Measurements from ENCODE around the gene MGA.
A peak's percentile ranks its signal among the peaks of the same experiment; 100 is the strongest.
"Not testable (repeated sequence)": the region's sequence is repeated elsewhere in the genome, so short reads cannot be mapped to it uniquely, and the experiment has no call there.

Gene MGA

DNA sequence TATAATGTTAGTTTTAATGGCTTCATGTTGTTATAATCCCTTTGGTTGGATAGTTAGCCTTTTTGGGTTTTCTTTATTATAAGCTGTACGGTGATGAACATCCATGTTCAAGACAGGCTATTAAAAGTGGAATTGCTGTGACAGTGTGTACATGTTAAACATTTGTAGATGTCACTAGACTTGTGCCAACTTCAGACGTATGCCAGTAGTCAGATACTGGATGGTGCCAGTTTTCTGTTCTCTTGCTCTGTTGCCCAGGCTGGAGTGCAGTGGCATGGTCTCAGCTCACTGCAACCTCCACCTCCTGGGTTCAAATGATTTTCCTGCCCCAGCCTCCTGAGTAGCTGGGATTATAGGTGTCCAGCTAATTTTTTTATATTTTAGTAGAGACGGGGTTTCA lies 54.1 kb downstream of the MGA start:
- no peak for DNase-seq (ENCODE audit: low read depth, low spot score)

DNA sequence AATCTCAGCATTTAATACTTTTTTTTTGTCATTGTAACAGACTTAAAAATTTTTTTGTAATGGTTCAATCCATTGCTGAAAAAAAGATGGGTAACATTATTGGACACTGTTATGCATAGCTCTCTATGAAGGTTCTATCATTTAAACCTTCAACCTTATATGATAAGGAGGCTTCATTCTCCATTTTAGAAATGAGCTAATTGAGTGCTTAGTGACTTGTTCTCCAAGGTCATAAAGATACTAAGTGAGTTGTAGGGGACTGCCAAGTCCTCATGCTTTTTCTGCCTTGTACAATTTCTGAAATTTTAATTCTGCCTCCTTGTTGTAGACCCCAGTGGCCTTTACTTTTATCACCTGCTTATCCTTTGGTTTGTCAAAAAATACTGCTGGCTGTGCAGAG lies 56.7 kb downstream of the MGA start:
- DNase-seq (ENCODE audit: low read depth, low spot score): no peak

DNA sequence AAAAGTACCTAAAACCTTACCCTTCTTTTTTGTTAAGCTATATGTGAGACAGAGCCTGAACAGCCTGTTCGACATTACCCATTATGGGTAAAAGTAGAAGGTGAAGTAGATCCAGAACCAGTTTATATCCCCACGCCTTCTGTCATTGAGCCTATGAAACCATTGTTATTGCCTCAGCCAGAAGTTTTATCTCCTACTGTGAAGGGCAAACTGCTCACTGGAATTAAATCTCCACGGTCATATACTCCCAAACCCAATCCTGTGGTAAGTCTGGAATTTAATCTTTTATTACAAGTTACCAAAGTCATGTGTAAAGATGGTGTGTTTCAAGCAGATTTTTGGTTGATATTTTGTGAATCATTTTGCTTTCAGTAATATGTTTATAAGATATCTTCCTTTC lies 66.9 kb downstream of the MGA start:
- no peak for DNase-seq (ENCODE audit: low read depth, low spot score)

DNA sequence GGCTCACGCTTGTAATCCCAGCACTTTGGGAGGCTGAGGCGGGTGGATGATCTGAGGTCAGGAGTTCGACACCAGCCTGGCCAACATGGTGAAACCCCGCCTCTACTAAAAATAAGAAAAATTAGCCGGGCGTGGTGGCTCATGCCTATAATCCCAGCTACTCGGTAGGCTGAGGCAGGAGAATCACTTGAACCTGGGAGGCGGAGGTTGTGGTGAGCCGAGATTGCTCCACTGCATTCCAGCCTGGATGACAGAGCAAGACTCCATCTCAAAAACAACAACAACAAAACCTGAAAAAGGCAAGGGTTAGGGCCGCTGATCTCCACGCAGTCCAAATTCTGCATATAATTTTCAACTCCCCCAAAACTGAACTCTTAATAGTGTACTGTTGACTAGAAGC lies 67.9 kb downstream of the MGA start:
- not testable (repeated sequence) for DNase-seq (ENCODE audit: low read depth, low spot score)

DNA sequence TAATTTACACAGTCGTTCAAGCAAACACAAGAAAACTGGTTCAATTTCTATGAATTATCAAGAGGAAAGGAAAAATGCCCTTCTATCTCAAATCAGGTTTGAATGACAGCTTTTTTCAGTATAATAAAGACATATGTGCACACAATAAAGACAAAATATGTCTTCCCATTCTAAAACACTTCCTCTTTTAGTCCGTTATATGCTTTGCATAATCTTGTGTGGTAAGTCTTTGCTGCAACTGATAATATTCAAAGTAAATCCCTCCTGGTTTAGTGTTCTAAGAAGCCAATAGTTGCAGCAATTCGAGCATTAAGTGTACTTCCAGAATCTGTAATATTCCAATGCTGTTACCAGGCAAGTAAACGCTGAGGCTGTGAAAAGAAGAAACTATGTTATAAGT lies 70.3 kb downstream of the MGA start:
- no peak for DNase-seq (ENCODE audit: low read depth, low spot score)

DNA sequence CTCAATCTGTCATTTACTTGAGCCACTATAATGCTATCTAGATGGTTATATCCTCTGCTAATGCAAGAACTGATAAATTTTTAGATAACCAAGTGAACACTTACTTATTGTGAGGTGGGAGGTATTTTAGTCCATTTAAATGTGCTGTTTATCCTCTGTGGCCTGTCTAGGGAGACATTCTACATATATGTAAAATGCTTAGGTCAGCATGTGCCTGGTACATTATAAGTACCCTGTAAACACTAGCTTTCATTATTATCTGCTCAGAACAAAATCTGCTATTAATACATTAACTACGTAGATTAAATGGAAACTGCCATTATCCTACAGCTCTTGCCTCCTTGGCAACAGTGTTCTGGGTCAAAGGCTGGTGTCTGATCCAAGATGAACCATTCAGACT lies 72.3 kb downstream of the MGA start:
- DNase-seq (ENCODE audit: low read depth, low spot score): no peak

DNA sequence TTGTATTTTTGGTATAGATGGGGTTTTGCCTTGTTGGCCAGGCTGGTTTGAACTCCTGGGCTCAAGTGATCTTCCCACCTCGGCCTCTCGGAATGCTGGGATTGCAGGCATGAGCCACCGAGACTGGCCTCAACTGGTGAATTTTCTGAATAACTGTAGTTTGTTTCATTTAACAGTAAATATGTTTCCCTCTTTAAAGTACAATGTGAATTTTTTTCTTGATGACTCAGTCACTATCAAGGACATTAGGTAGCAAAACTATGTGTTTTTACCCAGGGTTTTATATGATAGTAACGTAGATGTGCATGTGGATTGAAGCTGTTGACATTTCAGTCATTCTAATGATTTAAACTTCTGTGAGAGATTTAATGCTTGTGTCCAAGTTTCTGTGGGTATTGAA lies 73.9 kb downstream of the MGA start:
- no peak for DNase-seq (ENCODE audit: low read depth, low spot score)

DNA sequence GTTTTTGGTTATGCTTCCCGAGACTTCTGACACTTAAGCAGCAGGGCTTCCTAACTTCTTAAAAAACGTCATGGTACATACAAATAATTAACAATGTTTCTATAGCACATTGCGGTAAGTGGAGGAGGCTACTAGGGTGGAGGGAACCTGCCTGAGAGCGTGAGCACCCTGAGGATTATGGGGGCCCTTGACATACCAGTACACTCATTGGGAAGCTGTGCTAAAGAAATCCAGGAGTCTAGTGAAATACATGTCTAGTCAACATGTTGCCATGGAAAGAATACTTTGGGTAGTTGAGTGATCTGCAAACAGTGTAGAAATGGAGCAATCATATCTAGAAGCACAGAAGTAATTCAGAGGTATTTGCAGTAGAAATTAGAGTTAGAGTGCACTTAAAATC lies 74.8 kb downstream of the MGA start:
- no peak for DNase-seq (ENCODE audit: low read depth, low spot score)

DNA sequence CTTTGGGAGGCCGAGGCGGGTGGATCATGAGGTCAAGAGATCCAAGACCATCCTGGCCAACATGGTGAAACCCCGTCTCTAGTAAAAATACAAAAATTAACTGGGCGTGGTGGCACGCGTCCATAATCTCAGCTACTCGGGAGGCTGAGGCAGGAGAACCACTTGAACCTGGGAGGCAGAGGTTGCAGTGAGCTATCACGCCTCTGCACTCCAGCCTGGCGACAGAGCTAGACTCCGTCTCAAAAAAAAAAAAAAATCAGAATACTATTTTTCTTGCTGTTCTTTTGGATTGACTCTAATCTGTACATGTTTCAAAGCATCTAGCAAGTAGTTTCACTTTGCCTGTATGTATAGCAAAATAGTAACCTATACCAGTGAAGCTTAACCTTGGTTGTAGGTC lies 75.3 kb downstream of the MGA start:
- not testable (repeated sequence) for DNase-seq (ENCODE audit: low read depth, low spot score)

DNA sequence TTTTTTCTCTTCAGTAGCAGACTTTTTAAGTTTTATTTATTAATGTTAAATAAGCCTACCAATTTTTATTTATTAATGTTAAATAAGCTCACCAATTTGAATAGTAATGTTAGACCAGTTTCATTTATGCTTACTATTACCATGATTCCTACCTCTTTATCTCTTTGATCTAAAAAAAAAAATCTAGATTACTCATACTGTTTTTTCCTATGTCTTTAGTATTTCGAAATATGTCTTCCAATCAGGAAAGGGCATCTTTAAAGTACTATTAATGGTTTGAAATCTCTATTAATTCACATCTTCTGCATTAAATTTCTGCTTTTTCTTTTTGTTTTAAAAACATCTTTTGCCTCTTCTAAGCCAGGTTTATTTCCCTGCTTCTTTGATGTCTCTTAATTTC lies 86.6 kb downstream of the MGA start:
- DNase-seq (ENCODE audit: low read depth, low spot score): no peak

DNA sequence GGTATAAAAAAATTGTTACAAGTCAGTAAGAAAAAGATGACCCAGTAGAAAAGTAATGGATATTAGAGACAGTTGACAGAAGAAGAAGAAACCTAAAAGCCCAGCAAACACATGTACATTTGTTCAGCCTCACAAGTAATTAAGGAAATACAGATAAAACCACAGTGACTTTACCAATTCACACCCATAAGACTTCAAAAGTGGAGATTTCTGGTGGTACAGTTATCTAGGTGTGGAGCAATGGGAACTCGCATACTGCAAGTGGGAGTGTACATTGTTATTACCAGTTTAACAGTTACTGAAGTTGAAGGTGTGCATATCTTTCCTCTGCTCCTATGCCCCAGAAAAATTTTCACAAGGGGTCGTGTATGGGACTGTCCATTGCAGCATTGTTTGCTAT lies 96.0 kb downstream of the MGA start:
- no peak for DNase-seq (ENCODE audit: low read depth, low spot score)

DNA sequence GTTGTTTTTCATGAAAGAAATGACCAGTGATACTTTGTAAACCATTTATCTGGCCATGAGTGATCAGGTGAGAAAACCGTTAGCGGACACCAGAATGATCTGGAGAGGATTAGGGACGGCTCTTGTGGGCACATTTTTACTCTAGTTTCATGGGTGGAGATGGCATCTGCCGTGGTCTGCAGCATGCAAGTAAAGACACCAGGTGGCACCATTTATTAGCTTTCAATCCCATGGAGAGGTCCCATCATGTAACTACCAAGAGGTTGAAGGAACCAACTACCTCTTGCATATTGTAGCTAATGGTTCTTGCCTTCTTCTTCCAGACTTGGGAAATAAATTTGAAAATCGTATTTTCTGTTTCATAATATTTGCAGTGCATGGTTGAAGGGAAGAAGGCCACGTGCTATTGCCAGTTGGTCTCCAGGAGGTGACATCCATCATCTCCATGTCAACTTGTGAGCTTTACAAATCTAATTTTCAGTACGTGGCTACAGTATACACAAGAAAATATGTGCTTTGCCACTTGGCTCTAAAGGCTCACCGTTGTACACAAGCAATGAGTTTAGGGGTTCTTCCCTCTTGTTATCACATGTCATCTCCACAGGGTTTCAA lies 112.6 kb downstream of the MGA start:
- DNase-seq (ENCODE audit: low read depth, low spot score): no peak

DNA sequence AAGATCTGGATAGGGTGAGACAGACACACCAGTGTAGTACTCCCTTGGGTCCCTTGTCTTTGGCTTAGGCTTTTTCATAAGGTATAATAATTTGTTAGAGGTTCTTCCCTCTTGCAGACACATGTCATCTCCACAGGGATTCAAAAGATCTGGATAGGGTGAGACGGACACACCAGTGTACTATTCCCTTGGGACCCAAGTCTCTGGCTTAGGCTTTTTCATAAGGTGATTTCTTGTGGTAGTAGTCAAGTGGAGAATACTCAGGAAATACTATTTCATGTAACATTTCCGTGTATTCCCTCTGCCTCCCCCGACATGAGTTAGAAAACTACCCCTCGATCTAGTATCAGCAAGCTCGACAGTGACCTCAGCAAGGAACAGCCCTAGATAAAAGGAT lies 113.1 kb downstream of the MGA start:
- DNase-seq (ENCODE audit: low read depth, low spot score): no peak

DNA sequence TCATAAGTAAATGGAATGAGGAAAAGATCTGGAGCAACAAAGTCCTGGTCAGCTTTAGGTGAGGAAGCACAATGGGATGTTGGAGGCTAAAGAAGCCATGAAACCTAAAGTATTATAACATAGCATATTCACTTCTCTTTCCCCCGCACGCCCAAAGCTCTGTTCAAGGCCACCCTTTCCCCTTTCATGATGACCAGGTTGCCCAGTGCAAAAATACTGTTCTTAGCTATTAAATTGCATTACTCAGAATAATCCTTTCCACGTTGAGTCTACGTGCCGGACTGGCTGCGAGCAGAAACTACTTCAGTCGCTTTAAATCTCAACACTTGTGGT lies 113.5 kb downstream of the MGA start:
- DNase-seq (ENCODE audit: low read depth, low spot score): no peak

DNA sequence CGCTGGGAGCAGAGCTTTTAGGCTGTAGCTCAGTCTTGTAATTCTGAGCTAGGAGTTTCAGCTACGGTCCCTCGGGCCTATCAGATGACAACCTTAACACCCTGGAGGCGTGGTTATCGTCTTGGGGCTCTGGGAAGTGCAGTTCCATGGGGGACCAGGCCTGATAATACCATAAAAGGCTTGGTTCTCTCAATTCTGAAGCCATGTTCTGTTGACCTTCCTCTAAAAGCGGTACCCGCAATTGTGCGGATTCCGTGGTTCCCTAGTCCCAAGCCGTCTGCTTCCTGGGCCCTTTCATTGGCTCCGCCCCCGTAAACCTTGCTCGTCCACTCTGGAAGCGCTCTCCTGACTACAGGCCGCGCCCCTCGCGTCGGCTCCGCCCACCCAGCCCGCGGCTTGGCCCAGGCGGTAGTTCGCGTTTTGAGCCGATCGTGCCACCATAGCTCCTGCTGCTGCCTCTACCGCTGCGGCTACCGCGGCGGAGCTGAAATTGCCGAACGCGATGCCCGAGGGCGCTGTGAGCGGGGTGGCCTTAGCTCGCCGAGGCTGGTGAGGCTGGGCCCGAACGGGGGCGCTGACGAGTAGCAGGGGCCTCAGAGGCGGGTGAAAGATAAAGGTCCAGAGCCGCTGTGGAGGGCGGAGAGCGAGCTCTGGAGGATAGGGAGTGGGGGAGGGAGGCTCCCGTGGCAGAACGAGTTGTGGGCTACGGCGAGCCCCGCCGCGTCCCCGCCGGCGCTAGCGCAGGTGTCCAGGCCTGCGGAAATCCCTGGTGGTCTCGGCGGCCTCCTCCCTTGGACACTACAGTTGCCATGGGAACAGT lies 114.1 kb downstream of the MGA start, which contains the start of gene MAPKBP1:
Gene MAPKBP1 (plus strand): TSS at position 423 of the 820 bp plus-strand sequence. CDS start 792 bp downstream, outside the sequence.
- DNase-seq (ENCODE audit: low read depth, low spot score): peak; percentile 92

DNA sequence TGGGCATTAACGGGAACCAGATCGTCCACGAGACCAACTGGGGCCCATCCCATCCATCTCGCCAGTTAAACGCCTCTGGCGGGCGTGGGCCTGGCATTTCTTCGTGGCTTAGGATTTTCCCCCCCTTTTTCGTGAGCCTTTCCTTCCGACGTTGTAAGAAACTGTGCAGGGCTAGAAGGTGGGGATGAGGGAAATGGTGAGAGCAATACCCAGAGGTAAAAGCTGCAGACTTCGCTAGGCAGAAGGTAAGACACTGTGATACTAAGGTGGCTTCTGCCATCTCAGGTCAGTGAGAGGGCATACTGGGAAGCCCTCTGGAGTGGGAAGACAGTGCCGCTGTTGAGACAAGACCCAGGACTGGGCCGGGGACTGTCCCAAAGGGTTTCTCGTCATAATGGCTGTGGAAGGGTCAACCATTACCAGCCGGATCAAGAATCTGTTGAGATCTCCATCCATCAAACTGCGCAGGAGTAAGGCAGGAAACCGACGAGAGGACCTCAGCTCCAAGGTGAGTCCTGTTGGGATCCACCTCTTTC lies 114.7 kb downstream of the MGA start:
- no peak for DNase-seq (ENCODE audit: low read depth, low spot score)

DNA sequence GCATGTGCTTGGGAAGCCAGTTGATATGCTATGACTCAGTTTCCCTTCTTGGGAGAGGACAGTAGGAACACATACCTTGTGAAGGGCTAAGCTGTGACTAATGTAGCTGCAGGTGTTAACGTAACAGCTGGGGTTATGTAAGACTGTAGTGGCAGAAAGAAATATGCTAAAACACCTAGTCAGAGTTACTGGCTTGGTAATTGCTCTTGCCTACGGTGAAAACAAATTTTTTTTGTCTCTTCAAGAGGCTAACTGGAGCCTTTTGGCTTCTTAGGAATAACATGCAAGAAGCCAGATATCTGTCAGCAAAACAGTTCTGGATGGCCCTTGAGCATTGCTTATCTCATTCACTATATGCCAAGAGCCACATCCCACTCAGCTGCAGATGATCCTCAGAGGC lies 115.4 kb downstream of the MGA start:
- no peak for DNase-seq (ENCODE audit: low read depth, low spot score)

DNA sequence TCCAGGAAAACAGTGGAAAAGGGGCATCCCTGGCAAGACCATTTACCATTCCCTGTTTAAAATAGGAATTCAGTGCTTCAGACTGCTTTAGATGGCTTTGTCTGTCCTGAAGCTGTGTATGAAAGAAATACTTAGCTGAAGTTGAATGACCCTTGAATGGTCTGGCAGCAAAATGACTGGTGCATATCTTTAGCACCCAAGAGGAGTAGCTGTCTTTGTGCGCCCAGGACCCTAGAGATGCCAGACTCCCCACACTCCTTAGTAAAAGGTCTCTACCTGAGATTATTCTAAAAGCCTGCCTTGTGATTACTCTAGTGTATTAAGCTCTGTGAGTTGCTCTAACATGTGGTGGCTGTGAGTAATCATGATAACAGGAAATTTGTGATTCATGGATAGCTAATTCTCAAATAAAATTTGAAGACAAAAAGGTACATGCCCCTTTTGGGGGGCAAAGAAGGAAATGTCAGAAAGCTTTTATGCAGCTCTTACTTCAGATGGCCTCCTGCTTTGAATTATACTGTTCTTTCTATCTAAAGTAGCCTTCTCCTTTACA lies 117.3 kb downstream of the MGA start:
- no peak for DNase-seq (ENCODE audit: low read depth, low spot score)

DNA sequence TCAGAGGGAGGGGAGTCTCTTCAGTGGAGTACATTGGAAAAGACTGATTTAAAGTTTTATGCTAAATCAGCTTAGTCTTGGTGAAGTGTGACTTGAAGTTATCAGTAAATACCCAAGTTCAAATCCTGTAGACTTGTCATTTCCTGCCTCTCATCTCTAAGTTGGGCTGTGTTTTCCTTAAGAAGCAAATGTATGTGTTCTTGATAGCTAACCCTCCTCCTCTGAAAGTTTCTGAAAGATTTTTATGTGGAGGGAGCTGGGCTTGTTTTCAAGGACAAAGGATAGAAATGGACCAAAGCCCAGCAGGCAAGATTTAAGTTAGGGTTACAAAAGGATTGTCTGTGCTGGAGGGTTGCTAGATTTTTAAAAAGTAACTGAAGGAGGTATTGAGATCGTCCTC lies 118.3 kb downstream of the MGA start:
- DNase-seq (ENCODE audit: low read depth, low spot score): no peak

DNA sequence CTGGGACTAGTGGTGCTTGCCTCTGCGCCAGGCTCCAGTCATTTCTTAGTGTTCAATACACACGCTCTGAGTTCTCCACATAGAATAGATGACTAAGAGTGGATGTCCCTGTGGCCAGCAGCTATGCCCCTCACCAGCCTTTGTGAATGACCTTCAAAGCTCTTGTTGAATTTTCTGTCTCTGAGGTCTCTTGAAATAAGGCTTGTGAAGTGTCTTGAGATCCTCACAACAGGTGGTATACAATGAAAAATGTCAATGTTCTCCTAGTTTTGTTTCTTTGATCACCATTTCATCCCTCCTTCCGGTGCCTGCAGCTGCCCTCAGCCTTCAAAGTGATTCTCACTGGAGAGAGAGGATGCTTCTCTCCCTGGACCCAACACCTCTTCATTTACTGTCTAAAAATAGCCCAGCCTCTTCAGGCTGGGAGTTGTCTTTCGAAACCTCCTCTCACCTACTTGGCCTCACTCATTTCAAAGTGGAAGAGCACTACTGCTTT lies 119.5 kb downstream of the MGA start:
- DNase-seq (ENCODE audit: low read depth, low spot score): no peak

DNA sequence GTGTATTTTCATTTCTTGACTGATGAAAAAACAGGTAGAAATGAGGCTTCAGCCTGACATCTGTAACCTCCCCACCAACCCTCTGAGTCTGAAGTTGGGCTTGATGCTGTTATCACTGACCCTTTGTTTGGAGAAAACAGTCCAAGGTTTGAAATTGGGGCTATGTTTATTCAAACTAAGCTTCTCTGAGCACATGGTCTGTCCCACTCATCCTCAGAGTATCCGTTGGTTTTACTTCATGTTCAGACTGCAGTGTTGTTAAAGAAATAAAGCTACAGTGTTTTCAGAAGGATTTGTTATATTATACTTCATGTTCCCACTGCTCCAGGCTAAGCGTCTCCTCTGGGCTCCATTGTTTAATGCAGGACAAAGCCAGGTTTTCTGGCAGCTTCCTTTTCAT lies 120.1 kb downstream of the MGA start:
- no peak for DNase-seq (ENCODE audit: low read depth, low spot score)

DNA sequence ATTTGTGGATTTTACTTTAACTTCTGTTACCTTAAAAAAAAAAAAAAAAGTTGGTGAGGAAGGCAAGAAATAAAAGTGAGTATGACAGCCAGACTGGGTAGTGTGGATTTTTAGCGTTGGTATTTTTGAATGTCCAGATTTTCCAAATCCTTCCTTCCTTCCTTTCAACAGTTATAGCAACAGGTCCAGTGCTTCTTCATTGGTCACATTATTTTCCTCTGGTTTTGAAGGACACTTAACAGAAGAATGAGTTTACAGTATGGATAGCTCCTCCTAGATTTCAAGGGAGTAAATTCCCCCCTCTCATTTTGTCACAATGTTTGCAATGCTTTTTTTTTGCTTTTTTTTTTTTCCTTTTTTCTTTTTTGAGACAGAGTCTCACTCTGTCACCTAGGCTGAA lies 120.5 kb downstream of the MGA start:
- no peak for DNase-seq (ENCODE audit: low read depth, low spot score)
